H9 (cell line): ENCODE data around the gene XPO1. TPM values are rescaled to one million over a fixed set of nuclear protein-coding genes. Genes with fewer than 3 reads are reported as not detected.
A peak's percentile ranks its signal among the peaks of the same experiment; 100 is the strongest.

Experiments used
- DNase-seq: peaks from one replicate; pipeline ENCODE4 v3.0.0-alpha.2; 2017
- H2AFZ ChIP-seq: one replicate; pipeline ENCODE4 v1.6.1; 2013; ENCODE audit warnings: mild to moderate bottlenecking, low read length, control low read depth, moderate library complexity
- H2AK5ac ChIP-seq: 2 replicates; pipeline ENCODE4 v1.6.1; 2013; ENCODE audit warnings: low read length, control low read depth, mixed read lengths; ENCODE audit not compliant: insufficient read length
- H2BK120ac ChIP-seq: one replicate; pipeline ENCODE4 v1.6.1; 2013; ENCODE audit warnings: low read depth, mild to moderate bottlenecking, low read length, control low read depth, inconsistent platforms; ENCODE audit not compliant: poor library complexity, severe bottlenecking
- H2BK12ac ChIP-seq: 2 replicates; pipeline ENCODE4 v1.6.1; 2013; ENCODE audit warnings: low read length, control low read depth, mixed read lengths, low read depth; ENCODE audit not compliant: insufficient read length
- H2BK15ac ChIP-seq: 2 replicates; pipeline ENCODE4 v1.6.1; 2013; ENCODE audit warnings: low read depth, low read length, control low read depth
- H2BK20ac ChIP-seq: one replicate; pipeline ENCODE4 v1.6.1; 2013; ENCODE audit warnings: low read depth, mild to moderate bottlenecking, low read length, control low read depth, inconsistent platforms; ENCODE audit not compliant: poor library complexity, severe bottlenecking
- H2BK5ac ChIP-seq: 2 replicates; pipeline ENCODE4 v1.6.1; 2013; ENCODE audit warnings: low read length, control low read depth, mixed read lengths; ENCODE audit not compliant: insufficient read length
- H3K14ac ChIP-seq: 2 replicates; pipeline ENCODE4 v1.6.1; 2013; ENCODE audit warnings: low read length, control low read depth; ENCODE audit not compliant: insufficient read depth
- H3K18ac ChIP-seq: 2 replicates; pipeline ENCODE4 v1.6.1; 2013; ENCODE audit warnings: low read depth, mild to moderate bottlenecking, mixed read lengths, low read length, control low read depth; ENCODE audit not compliant: insufficient read length
- H3K23ac ChIP-seq: 2 replicates; pipeline ENCODE4 v1.6.1; 2013; ENCODE audit warnings: low read length, control low read depth, mixed read lengths, low read depth; ENCODE audit not compliant: insufficient read length
- H3K23me2 ChIP-seq: 2 replicates; pipeline ENCODE4 v1.6.1; 2013; ENCODE audit warnings: low read depth, mild to moderate bottlenecking, mixed read lengths, low read length, control low read depth; ENCODE audit not compliant: insufficient read length, poor library complexity, severe bottlenecking
- H3K27ac ChIP-seq: 2 replicates; pipeline ENCODE4 v1.5.1; 2013; ENCODE audit warnings: low read length, control low read depth, mixed read lengths, low read depth; ENCODE audit not compliant: insufficient read length
- H3K27me3 ChIP-seq: 2 replicates; pipeline ENCODE4 v1.6.1; 2013; ENCODE audit warnings: low read length, control low read depth, inconsistent platforms; ENCODE audit not compliant: insufficient read depth
- H3K4ac ChIP-seq: 2 replicates; pipeline ENCODE4 v1.6.1; 2013; ENCODE audit warnings: low read depth, mild to moderate bottlenecking, control low read depth, inconsistent platforms, low read length, moderate library complexity
- H3K4me1 ChIP-seq: 2 replicates; pipeline ENCODE4 v1.6.1; 2013; ENCODE audit warnings: low read length, control low read depth, inconsistent platforms; ENCODE audit not compliant: insufficient read depth
- H3K4me2 ChIP-seq: 2 replicates; pipeline ENCODE4 v1.6.1; 2013; ENCODE audit warnings: low read length, control low read depth, mixed read lengths; ENCODE audit not compliant: insufficient read length, insufficient read depth
- H3K56ac ChIP-seq: 2 replicates; pipeline ENCODE4 v1.6.1; 2013; ENCODE audit warnings: low read depth, mild to moderate bottlenecking, mixed read lengths, low read length, control low read depth; ENCODE audit not compliant: insufficient read length
- H3K79me1 ChIP-seq: 2 replicates; pipeline ENCODE4 v1.6.1; 2013; ENCODE audit warnings: low read depth, mild to moderate bottlenecking, moderate library complexity, low read length, control low read depth, inconsistent platforms; ENCODE audit not compliant: insufficient read depth, poor library complexity, severe bottlenecking
- H3K79me2 ChIP-seq: 2 replicates; pipeline ENCODE4 v1.6.1; 2013; ENCODE audit warnings: low read length, control low read depth, inconsistent platforms; ENCODE audit not compliant: insufficient read depth
- H3K9ac ChIP-seq: 2 replicates; pipeline ENCODE4 v1.6.1; 2013; ENCODE audit warnings: low read length, control low read depth, mixed read lengths; ENCODE audit not compliant: insufficient read length; ENCODE audit errors: extremely low read depth
- H3K9me3 ChIP-seq: one replicate; pipeline ENCODE4 v1.6.1; 2013; ENCODE audit warnings: low read depth, low read length, inconsistent platforms; ENCODE audit not compliant: control insufficient read depth
- H3T11ph ChIP-seq: one replicate; pipeline ENCODE4 v1.6.1; 2013; ENCODE audit warnings: mild to moderate bottlenecking, low read length, control low read depth, inconsistent platforms
- H4K20me1 ChIP-seq: one replicate; pipeline ENCODE4 v1.6.1; 2013; ENCODE audit not compliant: control insufficient read depth, insufficient read length, insufficient read depth
- H4K5ac ChIP-seq: 2 replicates; pipeline ENCODE4 v1.6.1; 2013; ENCODE audit warnings: low read depth, mild to moderate bottlenecking, mixed read lengths, low read length, control low read depth; ENCODE audit not compliant: insufficient read length
- H4K8ac ChIP-seq: replicated peaks from 2 replicates; pipeline ENCODE4 v1.6.1; 2013; ENCODE audit warnings: low read length, control low read depth, mixed read lengths, low read depth; ENCODE audit not compliant: insufficient read length
- H4K91ac ChIP-seq: 2 replicates; pipeline ENCODE4 v1.6.1; 2013; ENCODE audit warnings: low read depth, mild to moderate bottlenecking, moderate library complexity, mixed read lengths, low read length, control low read depth; ENCODE audit not compliant: insufficient read length
- H3K27ac Mint-ChIP-seq, 3 experiments: 2 replicates in 2 of 3; 3 replicates in 1 of 3; pipeline ENCODE4 v1.8.0; 2020 to 2021; ENCODE audit warnings: mixed read lengths in 3 of 3, mild to moderate bottlenecking in 1 of 3, moderate library complexity in 1 of 3
- H3K27me3 Mint-ChIP-seq: 2 replicates; pipeline ENCODE4 v1.8.0; 2021; ENCODE audit warnings: low read depth, mild to moderate bottlenecking, moderate library complexity, mixed read lengths
- H3K36me3 Mint-ChIP-seq, 3 experiments: 2 replicates in 2 of 3; 3 replicates in 1 of 3; pipeline ENCODE4 v1.8.0; 2020 to 2021; ENCODE audit warnings: low read depth in 3 of 3, mixed read lengths in 3 of 3; ENCODE audit not compliant: insufficient read depth in 1 of 3
- H3K4me1 Mint-ChIP-seq, 2 experiments: 2 replicates each; pipeline ENCODE4 v1.8.0; 2020; ENCODE audit warnings: mixed read lengths in 2 of 2
- H3K4me3 Mint-ChIP-seq, 2 experiments: 2 replicates in 1 of 2; 3 replicates in 1 of 2; pipeline ENCODE4 v1.8.0; 2020 to 2021; ENCODE audit warnings: mild to moderate bottlenecking in 2 of 2, mixed read lengths in 2 of 2, moderate library complexity in 1 of 2
- H3K9me3 Mint-ChIP-seq, 2 experiments: 2 replicates in 1 of 2; 3 replicates in 1 of 2; pipeline ENCODE4 v1.8.0; 2020; ENCODE audit warnings: mild to moderate bottlenecking in 2 of 2, mixed read lengths in 2 of 2, moderate library complexity in 1 of 2
- WGBS: extraction: QIAGEN DNeasy Blood & Tissue Kit; methylation state at CpG from one replicate; pipeline ENCODE4 v1.1.7; 2013; ENCODE audit warnings: missing lambda C conversion rate, low lambda C conversion rate, mixed read lengths; ENCODE audit not compliant: insufficient read length; ENCODE audit errors: extremely low coverage; 5-methylcytosine and 5-hydroxymethylcytosine counted together
- total RNA-seq: library from RNA; stranded (reverse); gene quantifications from 2 replicates; pipeline ENCODE4 v1.2.1, GENCODE V29; 2021
- TF ChIP-seq, protein P1 (sequence below): fragments of 200-600 bp; sonication (generic); conservative IDR thresholded peaks from 3 replicates; pipeline ENCODE4 v1.8.0; 2021; ENCODE audit warnings: antibody characterized with exemption, mild to moderate bottlenecking

Gene XPO1
- total RNA-seq, 1 experiment from 2014 or later: 320 TPM

- Histone ChIP-seq H2BK120ac (no peak overlapping the region), H3K4me1 (no peaks in the 10 kb centered on the region), H4K5ac (no peak overlapping the region), H2BK12ac (no peak overlapping the region), H2BK20ac (no peak overlapping the region), H4K91ac (no peak overlapping the region), H3K14ac (no peak overlapping the region), H4K20me1 (no peaks in the 10 kb centered on the region), H3K9ac (no peak overlapping the region), H3K27me3 (no peaks in the 10 kb centered on the region), H3K79me2 (peaks cover 72% of the 10 kb centered on the region), H3K27ac (no peak overlapping the region), H3K4me2 (no peak overlapping the region), H2AFZ (no peak overlapping the region), H2BK15ac (no peak overlapping the region), H3K4ac (no peak overlapping the region), H3T11ph (no peak overlapping the region), H3K23me2 (no peaks in the 10 kb centered on the region), H3K9me3 (no peaks in the 10 kb centered on the region), H3K18ac (no peak overlapping the region), H3K79me1 (no peaks in the 10 kb centered on the region), H3K56ac (no peak overlapping the region), H4K8ac (no peak overlapping the region), H3K23ac (no peak overlapping the region), H2AK5ac (no peak overlapping the region), H2BK5ac (no peak overlapping the region)
- Mint-ChIP-seq H3K4me3 (no peak overlapping the region), H3K9me3 (no peaks in the 10 kb centered on the region), H3K27ac (peak overlapping the region in 2 of 3 experiments; percentile 32 to 52; a peak in 2 of 7 replicates), H3K4me1 (peaks cover 30 to 48% of the 10 kb centered on the region in 2 experiments), H3K27me3 (no peaks in the 10 kb centered on the region), H3K36me3 (peaks cover 20 to 76% (median 52%) of the 10 kb centered on the region in 3 experiments)
- TF ChIP-seq, protein P1, sequence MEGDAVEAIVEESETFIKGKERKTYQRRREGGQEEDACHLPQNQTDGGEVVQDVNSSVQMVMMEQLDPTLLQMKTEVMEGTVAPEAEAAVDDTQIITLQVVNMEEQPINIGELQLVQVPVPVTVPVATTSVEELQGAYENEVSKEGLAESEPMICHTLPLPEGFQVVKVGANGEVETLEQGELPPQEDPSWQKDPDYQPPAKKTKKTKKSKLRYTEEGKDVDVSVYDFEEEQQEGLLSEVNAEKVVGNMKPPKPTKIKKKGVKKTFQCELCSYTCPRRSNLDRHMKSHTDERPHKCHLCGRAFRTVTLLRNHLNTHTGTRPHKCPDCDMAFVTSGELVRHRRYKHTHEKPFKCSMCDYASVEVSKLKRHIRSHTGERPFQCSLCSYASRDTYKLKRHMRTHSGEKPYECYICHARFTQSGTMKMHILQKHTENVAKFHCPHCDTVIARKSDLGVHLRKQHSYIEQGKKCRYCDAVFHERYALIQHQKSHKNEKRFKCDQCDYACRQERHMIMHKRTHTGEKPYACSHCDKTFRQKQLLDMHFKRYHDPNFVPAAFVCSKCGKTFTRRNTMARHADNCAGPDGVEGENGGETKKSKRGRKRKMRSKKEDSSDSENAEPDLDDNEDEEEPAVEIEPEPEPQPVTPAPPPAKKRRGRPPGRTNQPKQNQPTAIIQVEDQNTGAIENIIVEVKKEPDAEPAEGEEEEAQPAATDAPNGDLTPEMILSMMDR: no peak
- WGBS: 100% methylated on average over 1 of the region's 3 CpGs
- no peak for DNase-seq
These were observed 8.0 kb downstream of the XPO1 start for GRCh38 chr2:61529944-61530735.
